ENCODE results near the gene ZMIZ1. TPM values are rescaled to one million over a fixed set of nuclear protein-coding genes. Genes with fewer than 3 reads are reported as not detected.

The ZMIZ1 gene
- total RNA-seq, 1 donor from 2014 or later = 93.9 TPM

- H3K9me3 Mint-ChIP-seq = no peaks in the 10 kb centered on the region
- no peak for DNase-seq
- no peak for TF ChIP-seq CTCF (IDR thresholded peaks at IDR 0.05)
- ATAC-seq (ENCODE audit: low read depth) = no peak
- CTCF ChIA-PET = no interaction called here
- peaks cover 3% of the 10 kb centered on the region for H3K36me3 Mint-ChIP-seq (ENCODE audit: low read depth)
- POLR2A ChIA-PET = no interaction called here
- no peak overlapping the region for H3K27ac Mint-ChIP-seq
- H3K27me3 Mint-ChIP-seq = peaks cover 34% of the 10 kb centered on the region
- intact Hi-C loops (cut with micrococcal nuclease) = no loop called here
- peaks cover 16% of the 10 kb centered on the region for H3K4me1 Mint-ChIP-seq
- H3K4me3 Mint-ChIP-seq = no peak overlapping the region
These were observed 5.1 kb downstream of the ZMIZ1 start for GRCh38 chr10:79073784-79074432.

DNA sequence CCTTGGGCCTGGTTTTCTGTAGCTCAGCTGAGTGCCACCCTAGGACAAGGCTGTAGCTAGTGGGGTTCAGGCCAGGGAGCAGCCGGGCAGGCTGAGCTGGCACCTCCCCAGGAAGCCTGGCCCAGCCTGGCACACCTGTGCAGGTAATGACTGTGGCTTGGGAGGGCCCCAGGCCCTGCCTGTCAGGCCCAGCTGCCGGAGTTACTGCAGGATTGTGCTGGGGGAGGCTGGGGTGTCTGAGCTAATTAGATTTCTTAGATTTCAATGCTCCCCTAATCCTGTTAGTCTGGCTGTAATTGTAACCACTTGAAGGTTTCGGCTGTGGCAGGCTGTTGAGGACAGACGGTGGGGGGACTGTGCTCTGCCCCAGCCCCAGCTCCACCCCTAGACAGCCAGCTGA, 6.0 kb downstream of the ZMIZ1 start:
- Mint-ChIP-seq H3K4me1 (peaks cover 14% of the 10 kb centered on the region), H3K36me3 (ENCODE audit: low read depth) (peaks cover under 1% of the 10 kb centered on the region), H3K27me3 (peaks cover 34% of the 10 kb centered on the region), H3K9me3 (no peaks in the 10 kb centered on the region), H3K4me3 (no peak overlapping the region), H3K27ac (no peak overlapping the region)
- intact Hi-C loops (cut with micrococcal nuclease) = no loop called here
- CTCF ChIA-PET = no interaction called here
- no peak for ATAC-seq (ENCODE audit: low read depth)
- POLR2A ChIA-PET = no interaction called here
- no peak for TF ChIP-seq CTCF (IDR thresholded peaks at IDR 0.05)
- DNase-seq = no peak

DNA sequence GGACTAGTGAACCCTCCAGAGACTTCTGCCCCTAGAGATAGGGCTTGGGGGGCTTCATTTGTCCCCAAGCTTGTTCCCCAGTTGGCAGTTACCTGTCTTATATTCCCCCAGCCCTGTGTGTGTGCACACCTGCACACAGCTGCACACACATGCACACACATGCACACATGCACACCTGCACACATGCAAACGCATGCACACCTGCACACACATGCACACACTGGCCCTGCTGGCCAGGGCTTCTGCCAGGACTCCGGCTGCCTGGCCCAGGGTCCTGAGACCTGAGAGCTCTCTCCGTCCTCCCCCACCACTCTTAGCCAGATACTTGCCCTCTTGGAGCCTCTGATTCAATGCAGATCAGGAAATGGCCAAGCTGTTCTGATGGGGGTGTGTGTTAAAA, 6.7 kb downstream of the ZMIZ1 start:
- peaks cover 35% of the 10 kb centered on the region for H3K27me3 Mint-ChIP-seq
- H3K9me3 Mint-ChIP-seq = no peaks in the 10 kb centered on the region
- H3K4me1 Mint-ChIP-seq = peaks cover 12% of the 10 kb centered on the region
- ATAC-seq (ENCODE audit: low read depth) (no peak), DNase-seq (no peak)
- POLR2A ChIA-PET = no interaction called here
- intact Hi-C loops (cut with micrococcal nuclease) = no loop called here
- CTCF ChIA-PET = no interaction called here
- H3K4me3 Mint-ChIP-seq = no peak overlapping the region
- TF ChIP-seq CTCF (IDR thresholded peaks at IDR 0.05) = no peak
- no peak overlapping the region for H3K27ac Mint-ChIP-seq
- no peaks in the 10 kb centered on the region for H3K36me3 Mint-ChIP-seq (ENCODE audit: low read depth)

GRCh38 chr10:79077488-79078173, 8.9 kb downstream of the ZMIZ1 start:
- no peak for TF ChIP-seq CTCF (IDR thresholded peaks at IDR 0.05)
- Mint-ChIP-seq H3K36me3 (ENCODE audit: low read depth) (no peaks in the 10 kb centered on the region), H3K4me3 (no peak overlapping the region), H3K9me3 (no peaks in the 10 kb centered on the region), H3K27me3 (peaks cover 30% of the 10 kb centered on the region), H3K4me1 (peaks cover 5% of the 10 kb centered on the region), H3K27ac (no peak overlapping the region)
- ATAC-seq (ENCODE audit: low read depth) (no peak), DNase-seq (no peak)
- POLR2A ChIA-PET = no interaction called here
- intact Hi-C loops (cut with micrococcal nuclease) = no loop called here
- CTCF ChIA-PET = no interaction called here

DNA sequence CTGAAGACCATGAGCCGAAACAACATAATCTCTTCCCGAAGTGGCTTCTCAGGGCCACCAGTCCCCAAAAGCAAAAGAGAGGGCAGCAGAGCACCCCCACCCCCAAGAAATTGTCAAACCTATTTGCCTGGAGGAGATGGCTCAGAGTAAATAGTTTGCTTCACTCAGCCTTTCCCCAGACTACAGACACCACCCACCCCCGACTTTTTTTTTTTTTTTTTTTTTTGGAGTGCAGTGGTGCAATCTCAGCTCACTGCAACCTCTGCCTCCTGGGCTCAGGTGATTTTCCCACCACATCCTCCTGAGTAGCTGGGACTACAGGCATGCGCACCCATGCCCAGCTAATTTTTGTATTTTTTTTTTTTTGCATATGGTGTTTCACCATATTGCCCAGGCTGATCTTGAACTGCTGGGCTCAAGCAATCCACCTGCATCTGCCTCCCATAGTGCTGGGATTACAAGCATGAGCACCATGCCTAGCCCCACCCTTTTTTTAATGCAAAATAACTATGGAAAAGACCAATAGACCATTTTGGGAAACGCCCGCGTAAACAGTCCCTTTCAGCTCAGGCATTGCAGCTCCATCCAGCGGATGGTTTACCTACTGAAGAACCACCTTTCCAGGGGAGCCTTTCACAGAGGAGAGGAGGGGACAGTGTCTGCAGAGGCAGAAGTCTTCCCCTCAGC, 9.7 kb downstream of the ZMIZ1 start:
- Mint-ChIP-seq H3K27ac (no peak overlapping the region), H3K36me3 (ENCODE audit: low read depth) (no peaks in the 10 kb centered on the region), H3K9me3 (no peaks in the 10 kb centered on the region), H3K4me1 (peaks cover 12% of the 10 kb centered on the region), H3K4me3 (no peak overlapping the region), H3K27me3 (peaks cover 28% of the 10 kb centered on the region)
- no peak for TF ChIP-seq CTCF (IDR thresholded peaks at IDR 0.05)
- ATAC-seq (ENCODE audit: low read depth) (no peak), DNase-seq (no peak)
- ChIA-PET POLR2A (no interaction called here), CTCF (no interaction called here)
- intact Hi-C loops (cut with micrococcal nuclease) = no loop called here
